Measurements from ENCODE around the gene GLB1L2.
"Not testable (repeated sequence)": the region's sequence is repeated elsewhere in the genome, so short reads cannot be mapped to it uniquely, and the experiment has no call there.

GLB1L2 gene

DNA sequence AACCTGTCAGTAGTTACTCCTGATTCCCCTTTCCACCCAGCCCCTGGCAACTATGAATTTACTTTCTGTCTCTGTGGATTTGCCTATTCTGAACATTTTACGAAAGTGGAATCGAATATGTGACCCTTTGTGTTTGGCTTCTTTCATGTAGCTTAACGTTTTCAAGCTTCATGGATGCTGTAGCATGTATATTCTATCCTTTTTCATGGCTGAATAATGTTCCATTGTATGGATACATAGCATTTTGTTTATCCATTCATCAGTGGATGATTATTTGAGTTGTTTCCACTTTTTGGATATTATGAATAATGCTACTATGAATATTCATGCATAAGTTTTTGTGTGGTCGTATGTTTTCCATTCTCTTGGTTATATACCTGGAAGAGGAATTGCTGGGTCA is 9.2 kb upstream of the GLB1L2 start:
- no peak for DNase-seq (ENCODE audit: low read depth in 2 of 2)

DNA sequence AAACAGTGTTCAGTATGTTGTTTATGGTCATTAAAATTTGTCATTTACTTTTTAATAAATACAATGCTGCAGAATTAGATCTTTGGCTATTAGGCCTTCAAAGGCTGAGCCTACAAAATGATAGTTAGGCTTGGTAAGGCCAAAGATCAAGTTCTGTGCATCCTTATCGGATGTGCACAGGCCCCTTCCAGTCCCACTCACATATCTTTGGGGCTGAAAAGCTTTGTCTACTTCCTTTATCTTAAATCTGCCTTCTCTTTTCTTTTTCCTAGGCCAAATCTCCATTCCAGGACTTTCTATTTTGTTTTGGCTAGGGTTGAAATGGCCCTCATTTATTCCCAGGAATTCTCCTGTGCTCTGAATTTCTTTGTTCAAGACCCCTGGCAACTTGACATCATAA is 3.4 kb upstream of the GLB1L2 start:
- DNase-seq (ENCODE audit: low read depth in 2 of 2), result no peak

DNA sequence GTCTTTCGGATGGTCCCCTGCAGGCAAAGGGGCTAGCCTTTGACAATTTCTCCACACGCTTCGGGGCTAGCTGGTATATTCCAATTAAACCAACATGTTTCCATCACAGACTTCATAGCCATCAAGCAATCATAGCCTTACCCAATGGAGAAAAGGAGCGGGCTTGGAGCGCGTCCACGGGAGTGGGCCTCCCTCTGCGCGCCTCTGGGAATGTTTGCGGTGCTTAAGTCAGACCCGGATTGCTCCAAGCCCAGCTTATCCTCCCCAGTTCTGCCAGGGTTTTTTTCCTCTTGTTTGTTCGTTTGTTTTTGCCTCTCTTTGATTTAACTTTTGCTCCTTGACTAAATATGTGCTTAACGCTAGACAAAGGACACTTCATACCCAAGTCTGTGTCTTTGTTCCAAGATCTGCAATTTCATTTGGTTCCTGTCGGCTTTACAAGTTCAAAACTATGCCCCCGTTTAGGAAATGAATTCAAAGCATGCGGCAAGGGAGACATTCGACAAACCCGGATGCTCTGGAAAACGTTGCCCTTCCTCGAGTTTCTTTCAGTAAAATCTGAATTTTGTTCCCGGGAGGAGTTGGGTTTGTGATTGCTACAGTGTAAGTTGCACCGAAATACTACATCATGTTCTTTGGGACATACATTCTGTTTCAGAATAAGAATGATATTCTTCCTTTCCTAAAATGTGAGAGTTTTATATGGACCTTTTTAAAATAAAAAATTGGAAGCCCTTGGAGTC is 1.0 kb upstream of the GLB1L2 start:
- no peak for DNase-seq (ENCODE audit: low read depth in 2 of 2)

DNA sequence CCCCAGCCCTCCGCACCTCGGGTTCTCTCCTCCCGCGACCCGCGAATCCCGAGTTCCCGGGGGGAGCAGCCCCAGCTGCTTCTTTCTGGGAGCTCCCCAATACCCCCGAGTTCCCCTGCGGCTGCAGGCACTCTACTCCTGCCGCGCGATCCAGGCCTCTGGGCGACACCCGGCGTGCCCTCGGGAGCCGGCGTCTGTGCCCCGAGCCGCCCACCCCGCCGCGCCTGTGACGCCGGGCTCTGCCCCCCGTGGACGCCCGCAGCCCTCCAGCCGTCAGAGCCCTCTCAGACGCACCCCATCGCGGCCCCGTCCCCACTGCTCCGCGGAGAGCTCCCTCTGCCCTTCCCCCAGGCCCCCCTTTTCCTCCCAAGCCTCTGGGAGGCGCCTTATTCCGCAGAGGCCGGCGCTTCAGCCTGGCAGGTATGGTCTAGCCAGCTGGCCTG is 422 bp downstream of the GLB1L2 start:
- DNase-seq (ENCODE audit: low read depth in 2 of 2), result no peak

DNA sequence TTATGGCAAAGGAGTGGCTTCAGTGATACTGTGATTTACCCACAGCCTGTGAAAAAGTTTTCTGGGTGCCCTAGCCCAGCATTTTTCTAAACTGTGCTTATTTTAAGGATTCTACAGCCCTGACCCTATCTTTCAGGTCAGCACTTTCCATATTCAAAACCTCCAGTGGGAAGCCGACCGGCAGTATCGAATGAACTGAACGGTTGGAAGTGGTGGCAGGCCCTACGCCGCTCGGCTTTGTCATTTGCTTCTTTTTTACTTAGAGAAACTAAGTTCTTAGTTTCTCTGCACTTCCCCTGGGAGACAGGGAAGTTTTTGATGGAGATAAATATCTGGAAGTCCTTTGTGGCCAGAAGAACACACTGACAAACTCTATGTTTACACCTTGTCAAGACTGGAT is 994 bp downstream of the GLB1L2 start:
- DNase-seq (ENCODE audit: low read depth in 2 of 2), result no peak

DNA sequence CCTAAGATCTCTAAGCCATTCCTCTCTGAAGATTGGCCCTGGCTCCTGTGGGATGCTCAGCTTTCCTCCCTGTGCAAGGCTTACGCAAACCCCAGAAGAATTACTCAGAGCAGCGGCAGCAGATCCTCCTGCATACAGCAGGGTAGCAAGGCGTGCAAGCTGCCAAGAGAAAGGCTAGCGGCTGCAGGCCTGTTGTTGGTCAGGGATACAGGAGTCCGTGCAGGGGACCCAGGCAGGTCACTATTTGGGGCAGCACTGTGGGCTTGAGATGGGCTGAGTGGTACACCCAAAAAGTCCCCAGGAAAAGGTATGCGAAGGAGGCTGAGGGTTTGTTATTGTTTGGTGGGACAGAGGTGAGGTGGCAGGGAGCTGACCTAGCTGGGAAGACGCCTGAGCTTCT is 1.5 kb downstream of the GLB1L2 start:
- DNase-seq (ENCODE audit: low read depth in 2 of 2), result no peak

DNA sequence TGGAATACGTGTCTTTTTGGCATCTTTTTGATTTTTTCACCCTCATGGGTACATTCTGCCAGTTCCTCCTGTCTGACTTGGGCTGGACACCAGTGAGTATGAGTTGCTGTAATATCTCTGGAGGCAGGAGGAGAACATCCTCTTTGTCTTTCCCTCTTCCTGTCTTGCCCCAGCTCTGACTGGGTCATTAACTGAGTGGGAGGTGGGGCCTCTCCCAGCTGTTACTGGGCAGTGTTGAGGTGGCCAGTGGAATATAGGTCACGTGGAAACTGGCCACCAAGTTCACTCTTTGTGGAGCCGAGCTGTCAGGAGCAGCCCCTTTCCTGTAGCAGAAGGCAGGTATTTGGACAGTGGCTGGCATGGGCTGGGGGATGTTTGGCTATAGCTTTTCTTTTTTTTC is 2.2 kb downstream of the GLB1L2 start:
- no peak for DNase-seq (ENCODE audit: low read depth in 2 of 2)

DNA sequence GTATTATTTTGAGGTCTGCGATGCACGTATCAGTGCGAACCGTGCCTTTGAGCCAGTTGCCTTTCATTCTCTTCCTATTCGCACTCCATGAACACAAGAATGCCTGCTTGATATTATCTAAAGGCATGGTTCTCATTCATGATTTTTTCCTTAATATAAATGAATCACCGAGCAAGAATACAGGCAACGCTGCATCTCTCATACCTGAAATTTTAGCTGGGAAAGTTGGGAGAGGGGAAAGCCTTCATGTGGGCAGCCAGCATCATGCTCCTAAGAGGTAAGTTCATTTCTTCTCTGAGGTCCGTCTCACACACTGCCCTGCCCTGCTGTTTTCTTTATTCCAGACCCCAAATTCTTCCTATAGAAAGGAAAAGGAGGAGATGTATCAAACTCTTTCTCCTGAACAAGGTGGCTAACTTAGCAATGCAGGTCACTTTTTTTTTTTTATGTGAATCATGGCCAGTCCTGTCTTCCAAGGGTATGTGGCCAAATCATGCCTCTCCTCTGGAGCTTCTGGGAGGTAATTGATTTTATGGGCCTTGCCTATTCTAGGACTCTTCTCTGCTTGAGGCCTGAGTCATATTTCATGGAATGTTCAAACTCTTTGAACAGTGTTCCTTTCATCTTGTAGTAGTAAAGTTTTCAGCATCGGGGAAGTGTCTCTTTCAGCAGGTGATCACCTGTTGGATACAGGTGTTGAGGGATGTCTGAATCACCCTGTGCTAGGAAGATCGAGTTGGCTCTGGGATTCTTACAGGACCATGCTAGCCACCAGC is 3.2 kb downstream of the GLB1L2 start:
- no peak for DNase-seq (ENCODE audit: low read depth in 2 of 2)

DNA sequence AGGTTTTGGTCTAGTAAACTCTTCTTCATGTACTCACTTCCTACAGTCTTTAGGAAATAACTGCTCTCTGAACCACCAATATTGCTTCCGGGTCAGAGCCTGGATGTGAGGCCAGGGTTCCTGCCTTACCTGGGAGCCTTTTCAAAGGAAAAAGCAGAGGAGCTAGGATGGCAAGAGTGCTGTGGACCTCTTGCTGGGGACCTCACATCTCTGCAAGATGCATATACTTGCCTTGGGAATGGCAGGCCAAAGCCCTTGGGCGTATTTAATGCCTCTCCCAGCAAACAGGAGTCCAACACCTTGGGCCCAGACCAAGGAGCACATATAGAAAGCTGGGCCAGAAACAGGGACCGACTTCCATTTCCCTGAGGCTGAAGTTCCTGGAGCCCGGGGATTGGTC is 5.3 kb downstream of the GLB1L2 start:
- DNase-seq (ENCODE audit: low read depth in 2 of 2), result no peak

DNA sequence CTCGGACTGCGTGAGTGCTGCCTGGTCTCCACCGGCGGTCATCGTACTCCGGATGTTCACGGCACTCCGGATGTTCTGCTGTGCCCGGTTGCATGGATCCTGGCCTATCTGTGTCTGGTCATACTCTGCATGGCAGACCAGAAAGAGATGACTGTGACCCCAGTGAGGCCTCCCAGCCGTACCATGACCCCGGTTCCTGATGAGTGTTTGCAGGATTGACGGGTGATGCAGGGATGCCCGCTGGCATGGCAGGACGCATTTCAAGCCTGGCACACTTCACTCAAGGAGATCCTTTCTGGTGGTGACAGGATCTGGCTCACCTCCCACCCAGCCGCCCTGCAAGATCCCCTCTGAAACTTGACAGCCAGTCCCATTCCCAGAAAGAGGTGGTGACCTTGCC is 6.3 kb downstream of the GLB1L2 start:
- DNase-seq (ENCODE audit: low read depth in 2 of 2), result no peak

DNA sequence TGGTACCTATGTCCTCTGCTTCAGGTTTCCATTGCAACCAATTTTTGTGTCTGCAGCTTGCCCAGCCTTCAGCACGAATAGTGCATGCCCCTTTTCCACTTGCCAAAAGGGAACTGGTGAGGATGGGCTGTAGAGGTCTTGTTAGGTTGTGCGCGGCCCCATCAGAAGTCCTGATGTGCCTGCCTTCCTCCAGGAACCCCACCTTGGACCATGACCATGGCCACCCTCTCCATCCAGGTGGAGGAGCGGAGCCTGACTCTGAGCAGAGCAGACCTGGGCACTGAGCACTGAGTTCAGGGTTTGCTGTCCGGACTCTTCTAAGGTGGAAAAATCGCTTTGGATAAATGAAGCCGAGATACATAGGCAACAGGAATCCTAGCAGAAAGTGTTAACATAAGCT is 6.9 kb downstream of the GLB1L2 start:
- no peak for DNase-seq (ENCODE audit: low read depth in 2 of 2)

DNA sequence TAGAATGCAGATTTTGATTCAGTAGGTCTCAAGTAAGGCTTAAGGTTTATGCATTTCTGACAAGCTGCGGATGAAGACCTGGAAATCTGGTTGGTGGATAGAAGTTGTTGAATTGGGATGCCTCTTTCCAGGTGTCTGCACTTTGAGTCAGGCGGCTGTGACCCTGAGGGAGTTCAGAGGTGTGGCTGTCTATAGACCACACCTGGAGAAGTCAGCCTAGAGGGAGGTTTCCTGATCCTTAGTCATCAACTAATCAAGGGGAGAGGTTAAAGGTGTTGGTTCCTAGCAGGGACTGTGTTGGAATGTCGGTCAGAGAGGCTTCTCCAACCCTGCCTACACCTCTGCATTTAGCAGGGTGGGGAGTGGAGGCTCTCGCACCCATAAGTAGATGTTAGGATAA is 8.0 kb downstream of the GLB1L2 start:
- DNase-seq (ENCODE audit: low read depth in 2 of 2), result no peak

DNA sequence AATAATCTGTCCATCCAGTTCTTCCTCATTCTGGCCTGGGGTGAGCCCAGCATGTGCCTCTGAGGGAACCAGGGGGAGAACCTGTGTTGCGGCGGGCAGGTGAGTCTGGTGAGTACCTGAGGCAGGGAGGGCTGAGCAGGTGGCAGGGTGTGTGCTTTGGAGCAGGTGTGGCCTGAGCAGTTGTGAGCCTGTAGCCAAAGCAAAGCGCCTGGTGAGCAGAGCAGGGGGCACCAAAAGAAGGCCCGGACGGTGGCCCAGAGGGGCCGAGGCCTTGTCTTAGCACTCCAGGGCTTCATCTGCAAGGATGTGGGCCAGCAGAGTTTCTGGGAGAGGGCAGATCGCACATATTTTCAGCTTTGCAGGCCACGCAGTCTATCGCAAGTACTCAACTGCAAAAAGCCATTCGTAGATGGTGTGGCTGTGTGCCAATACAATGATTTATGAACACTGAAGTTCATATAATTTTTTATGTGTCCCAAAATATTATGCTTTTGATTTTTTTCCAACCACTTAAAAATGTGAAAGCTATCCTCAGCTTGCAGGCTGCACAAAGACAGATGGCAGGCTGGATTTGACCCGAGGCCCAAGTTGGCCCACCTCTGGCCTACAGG is 8.7 kb downstream of the GLB1L2 start:
- DNase-seq (ENCODE audit: low read depth in 2 of 2), result no peak

DNA sequence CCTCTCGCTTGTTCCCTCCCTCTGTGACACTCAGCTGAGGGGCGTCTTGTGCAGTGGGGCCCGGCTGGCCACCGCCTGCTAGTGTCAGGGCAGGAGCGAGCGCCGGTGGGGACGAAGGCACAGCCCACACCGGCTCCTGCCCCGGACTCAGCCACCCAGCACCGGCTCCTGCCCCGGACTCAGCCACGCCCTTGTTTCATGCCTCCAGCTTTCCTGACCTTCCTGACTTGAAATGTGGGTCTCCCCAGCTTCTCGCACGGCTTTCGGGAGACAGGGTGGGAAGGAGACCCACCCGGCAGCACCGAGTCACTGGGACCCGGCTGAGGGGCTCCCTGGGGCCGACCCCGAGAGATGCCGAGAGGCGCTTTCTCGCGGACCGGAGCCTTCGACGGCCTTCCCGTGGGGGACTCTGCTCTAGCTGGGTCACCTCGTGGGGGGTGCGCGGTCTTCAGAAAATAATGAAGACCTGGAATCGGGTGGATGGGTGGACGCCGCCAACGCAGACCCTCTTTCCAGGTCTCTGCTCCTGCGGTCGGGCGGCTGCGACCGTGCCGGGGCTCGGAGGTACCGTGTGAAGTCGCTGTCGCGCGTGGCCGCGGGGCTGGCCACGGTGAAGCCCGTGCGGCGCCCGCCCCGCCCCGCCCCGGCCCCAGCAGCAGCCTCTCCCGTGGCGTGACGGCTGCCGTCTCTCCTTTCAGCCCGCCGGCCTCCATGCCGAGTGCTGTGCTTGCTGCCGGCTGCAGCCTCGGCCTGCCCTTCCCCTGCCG is 10.2 kb downstream of the GLB1L2 start:
- no peak for DNase-seq (ENCODE audit: low read depth in 2 of 2)

DNA sequence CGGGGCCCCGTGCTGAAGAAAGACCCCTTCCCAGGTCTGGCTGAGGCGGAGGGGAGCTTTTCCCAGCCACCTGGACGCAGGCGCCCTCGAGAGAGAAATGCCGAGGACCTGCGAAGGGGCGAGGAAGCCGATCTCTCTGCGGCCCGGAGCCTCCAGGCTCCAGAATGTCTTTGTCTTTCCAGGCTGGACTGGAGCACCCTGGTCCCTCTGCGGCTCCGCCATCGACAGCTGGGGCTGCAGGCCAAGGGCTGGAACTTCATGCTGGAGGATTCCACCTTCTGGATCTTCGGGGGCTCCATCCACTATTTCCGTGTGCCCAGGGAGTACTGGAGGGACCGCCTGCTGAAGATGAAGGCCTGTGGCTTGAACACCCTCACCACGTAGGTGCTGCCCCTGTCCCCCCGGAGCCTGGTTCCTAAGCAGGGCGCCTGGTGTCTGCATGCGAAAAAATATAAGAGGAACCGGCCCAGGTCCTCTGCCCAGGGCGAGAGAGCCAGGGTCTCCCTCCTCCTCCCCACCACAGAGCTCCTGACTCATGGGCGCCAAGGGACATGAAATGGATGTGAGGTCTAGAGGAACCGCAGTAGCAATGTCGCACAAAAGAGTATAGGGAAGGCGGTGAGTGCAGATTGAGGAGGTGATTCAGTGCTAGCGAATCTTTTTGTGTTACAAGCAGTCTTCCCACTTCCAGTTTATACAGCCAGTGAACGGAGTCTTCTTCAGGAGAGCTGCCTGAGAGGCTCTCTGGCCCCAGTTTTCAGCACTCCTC is 11.0 kb downstream of the GLB1L2 start:
- no peak for DNase-seq (ENCODE audit: low read depth in 2 of 2)

DNA sequence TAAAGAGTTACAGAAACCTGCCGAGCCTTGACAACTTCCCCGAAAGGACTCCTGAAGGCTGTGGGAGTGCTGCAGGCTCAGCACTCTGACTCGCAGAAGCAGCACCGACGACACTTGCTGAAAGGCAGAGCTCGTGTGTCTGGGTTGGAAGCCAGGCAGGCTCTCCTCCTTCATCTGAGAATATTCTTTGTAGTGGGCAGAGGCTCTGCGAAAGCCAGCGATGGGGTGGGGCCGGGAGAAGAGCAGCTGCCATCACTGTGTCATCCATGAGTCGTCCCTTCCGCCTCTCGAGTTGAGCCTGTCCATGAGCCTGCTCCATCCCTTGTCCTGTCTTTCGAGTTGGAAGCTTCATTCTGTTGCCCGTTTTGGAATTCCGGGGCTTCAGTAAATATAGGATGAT is 11.9 kb downstream of the GLB1L2 start:
- DNase-seq (ENCODE audit: low read depth in 2 of 2), result no peak

DNA sequence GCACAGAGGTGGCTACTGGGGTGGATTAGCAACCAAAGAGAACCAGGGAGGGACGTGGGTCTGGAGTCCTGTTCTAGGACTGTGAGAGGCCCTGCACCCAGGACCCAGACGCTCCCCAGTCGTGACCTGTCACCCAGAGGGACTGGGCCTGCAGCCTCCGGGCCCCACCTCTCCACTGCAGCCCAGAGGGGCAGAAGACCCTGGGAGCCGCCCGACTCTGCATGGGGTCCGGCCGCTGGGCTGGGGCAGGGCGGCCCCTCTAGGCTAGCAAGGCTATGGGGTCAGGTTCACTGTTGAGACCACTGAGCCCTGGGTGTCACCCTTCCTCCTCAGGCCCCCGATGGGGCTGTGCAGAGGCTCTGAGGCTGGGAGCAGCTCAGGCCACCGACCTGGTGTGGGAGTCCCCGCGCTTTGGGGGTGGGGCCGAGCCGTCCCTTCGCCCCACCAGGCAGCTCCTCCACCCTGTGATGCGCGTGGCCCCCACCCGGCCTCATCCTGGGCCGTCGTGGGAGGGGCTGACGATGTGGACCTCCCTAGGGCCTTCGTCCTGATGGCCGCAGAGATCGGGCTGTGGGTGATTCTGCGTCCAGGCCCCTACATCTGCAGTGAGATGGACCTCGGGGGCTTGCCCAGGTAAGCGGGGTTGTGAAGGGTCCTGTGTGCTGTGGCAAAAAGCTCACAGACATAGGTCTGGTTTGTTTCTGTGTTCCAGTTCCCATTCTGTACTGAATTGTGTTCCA is 12.9 kb downstream of the GLB1L2 start:
- not testable (repeated sequence) for DNase-seq (ENCODE audit: low read depth in 2 of 2)

DNA sequence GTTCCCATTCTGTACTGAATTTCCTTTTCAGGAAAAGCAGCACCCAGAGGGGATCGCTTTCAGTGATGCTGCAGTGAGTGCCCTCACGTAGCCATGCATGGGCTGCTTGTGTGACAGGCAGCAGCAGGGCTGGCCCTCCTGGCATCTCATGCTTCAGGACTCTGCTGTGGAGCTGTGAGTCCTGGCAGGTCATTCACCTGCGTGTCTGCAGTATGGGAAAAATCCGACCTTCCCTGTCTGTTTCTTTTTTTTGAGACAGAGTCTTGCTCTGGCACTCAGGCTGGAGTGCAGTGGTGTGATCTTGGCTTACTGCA is 13.4 kb downstream of the GLB1L2 start:
- DNase-seq (ENCODE audit: low read depth in 2 of 2), result no peak

DNA sequence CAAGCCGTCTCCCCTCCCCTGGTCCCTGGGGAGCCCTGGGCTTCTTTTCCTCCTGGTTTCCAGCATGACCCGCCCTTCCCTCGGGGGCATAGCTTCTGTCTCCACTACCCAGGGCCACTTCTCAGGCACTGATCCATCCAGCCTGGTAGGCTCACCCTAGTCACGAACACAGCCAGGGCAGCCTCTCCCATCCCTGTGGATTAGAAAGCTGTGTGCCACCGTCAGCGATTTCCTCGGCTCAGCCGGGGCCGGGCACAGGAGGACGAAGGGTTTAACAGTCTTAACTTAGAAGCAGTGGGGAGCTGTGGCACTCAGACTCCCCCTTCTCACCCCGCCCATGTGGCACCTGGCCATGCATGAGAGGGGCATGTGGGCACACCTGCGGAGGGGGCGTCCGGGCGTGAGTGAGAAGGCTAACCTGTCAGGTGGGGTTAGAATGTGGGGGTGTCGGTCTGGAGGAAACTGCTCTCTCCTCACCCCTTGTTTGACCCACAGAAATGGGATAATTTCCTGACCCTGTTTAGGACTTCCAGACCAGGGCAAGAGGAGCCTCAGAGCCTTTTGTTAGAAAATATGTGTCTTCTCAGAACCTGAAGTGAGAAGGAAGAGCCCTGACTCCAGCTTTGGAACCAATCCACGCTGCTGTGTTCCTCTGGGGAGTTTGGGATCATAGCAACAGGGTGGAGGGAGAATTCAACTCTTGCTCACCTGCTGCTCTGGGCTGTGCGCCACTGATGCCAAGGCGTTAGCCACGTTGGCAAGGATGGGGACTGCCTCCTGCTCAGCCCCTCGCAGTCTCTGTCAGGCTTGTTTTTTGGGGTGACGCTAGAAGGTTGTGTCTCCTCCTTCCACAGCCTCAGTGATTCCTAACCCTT is 14.6 kb downstream of the GLB1L2 start:
- no peak for DNase-seq (ENCODE audit: low read depth in 2 of 2)

DNA sequence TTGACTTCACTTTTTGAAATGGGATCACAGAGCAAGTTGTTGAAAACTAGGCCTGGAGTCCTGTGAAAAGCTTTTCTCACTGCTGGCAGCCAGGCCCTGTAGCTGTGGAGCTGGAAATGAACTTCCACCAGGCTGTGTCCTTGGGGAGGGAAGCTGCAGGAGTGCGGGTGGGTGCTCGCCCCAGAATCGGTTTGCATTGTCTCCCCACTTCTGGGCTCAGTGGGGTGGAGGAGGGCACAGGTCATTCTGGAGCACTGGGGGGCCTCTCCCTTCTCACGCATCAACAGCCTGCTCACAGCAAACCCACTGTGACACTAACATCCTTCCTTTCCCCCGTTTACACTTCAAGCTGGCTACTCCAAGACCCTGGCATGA is 15.2 kb downstream of the GLB1L2 start:
- DNase-seq (ENCODE audit: low read depth in 2 of 2), result no peak

Data from stimulated activated CD8-positive, alpha-beta memory T cell treated with anti-CD3 and anti-CD28 coated beads, Interleukin-7, amount 100 ng/mL, for 1 hour (primary cell).